ENCODE data around the gene PRELID1. TPM values are rescaled to one million over a fixed set of nuclear protein-coding genes. Genes with fewer than 3 reads are reported as not detected.

PRELID1 gene
- total RNA-seq, 2 donors from 2014 or later: 157 to 165 TPM

- H3K27me3 Mint-ChIP-seq (ENCODE audit: insufficient read depth): peaks cover 56% of the 10 kb centered on the region
- no peak overlapping the region for H3K27ac Mint-ChIP-seq
- no peaks in the 10 kb centered on the region for H3K9me3 Mint-ChIP-seq
- no peaks in the 10 kb centered on the region for H3K36me3 ChIP-seq (ENCODE audit: control insufficient read depth, insufficient read depth, low read length)
- H3K27ac ChIP-seq (ENCODE audit: low read depth, low read length): no peak overlapping the region
- no peaks in the 10 kb centered on the region for H3K4me1 ChIP-seq (ENCODE audit: control insufficient read depth, insufficient read depth, low read length)
- H3K9ac ChIP-seq (ENCODE audit: extremely low read depth, low read length, poor library complexity, severe bottlenecking): no peak overlapping the region
- no peak overlapping the region for H3K4me3 Mint-ChIP-seq
- no peak for TF ChIP-seq CTCF (conservative IDR thresholded peaks at IDR 0.05)
- H3K36me3 Mint-ChIP-seq (ENCODE audit: low read depth): no peaks in the 10 kb centered on the region
- 17 to 40% methylated on average over 1 of the region's 1 CpG for WGBS, 2 experiments (ENCODE audit: insufficient coverage in 1 of 2, insufficient read length in 1 of 2)
- DNase-seq: no peak
- H3K4me1 Mint-ChIP-seq: peaks cover 1% of the 10 kb centered on the region
- H3K27me3 ChIP-seq (ENCODE audit: control insufficient read depth, insufficient read depth, low read length, poor library complexity, severe bottlenecking): peaks cover 12% of the 10 kb centered on the region
- no peak overlapping the region for H3K4me3 ChIP-seq (ENCODE audit: low read length)
- H3K9me3 ChIP-seq (ENCODE audit: control insufficient read depth, low read length): no peaks in the 10 kb centered on the region
These were observed 52.2 kb downstream of the PRELID1 start for GRCh38 chr5:177355868-177356168.

Other genes starting within 250 kb of the PRELID1 start
- gene FGFR4, start 216.9 kb upstream of the PRELID1 start, total RNA-seq: 100 to 1,000 TPM; 123 to 131 TPM
- gene NSD1, start 170.0 kb upstream of the PRELID1 start, total RNA-seq: 100 to 1,000 TPM; 150 to 190 TPM
- 10 to 100 TPM; 13.8 to 25.1 TPM for gene RAB24, start 80 bp upstream of the PRELID1 start, total RNA-seq
- 10 to 100 TPM; 14.2 to 20.4 TPM for gene MXD3, start 8.1 kb downstream of the PRELID1 start, total RNA-seq
- gene LMAN2, start 47.9 kb downstream of the PRELID1 start, total RNA-seq: 100 to 1,000 TPM; 119 to 128 TPM
- gene RGS14, start 54.1 kb downstream of the PRELID1 start, total RNA-seq: 10 to 100 TPM; 14.2 to 21.9 TPM
- gene SLC34A1, start 80.6 kb downstream of the PRELID1 start, total RNA-seq: not detected
- gene PFN3, start 96.9 kb downstream of the PRELID1 start, total RNA-seq: not detected
- 1 to 10 TPM in 1 of 2 donors, under 1 TPM in 1; 0.95 to 2.9 TPM for gene F12, start 105.8 kb downstream of the PRELID1 start, total RNA-seq
- 10 to 100 TPM; 51.6 to 66.8 TPM for gene GRK6, start 122.9 kb downstream of the PRELID1 start, total RNA-seq
- 1 to 10 TPM; 4.7 to 8.0 TPM for gene PRR7, start 143.0 kb downstream of the PRELID1 start, total RNA-seq
- 100 to 1,000 TPM; 322 to 383 TPM for gene DBN1, start 169.8 kb downstream of the PRELID1 start, total RNA-seq
- 100 to 1,000 TPM; 196 to 241 TPM for gene PDLIM7, start 193.8 kb downstream of the PRELID1 start, total RNA-seq
- 1 to 10 TPM; 2.1 to 7.7 TPM for gene DOK3, start 206.0 kb downstream of the PRELID1 start, total RNA-seq
- gene DDX41, start 213.2 kb downstream of the PRELID1 start, total RNA-seq: 100 to 1,000 TPM; 115 TPM